HCT116 (cell line): ENCODE data around the gene SEMA3G.

ENCODE experiments used
- CEBPB ChIP-seq: IDR thresholded peaks from 2 replicates; pipeline ENCODE4 v1.6.1; 2012; ENCODE audit warnings: low read depth
- EZH2 ChIP-seq: fragments of 200-600 bp; sonication (generic); IDR thresholded peaks from 2 replicates; pipeline ENCODE4 v1.6.1; 2017; ENCODE audit warnings: antibody characterized with exemption, mixed run types
- EZH2phosphoT487 ChIP-seq: fragments of 200-600 bp; IDR thresholded peaks from 2 replicates; pipeline ENCODE4 v1.6.1; 2018; ENCODE audit warnings: antibody characterized with exemption, borderline replicate concordance
- POLR2A ChIP-seq: IDR thresholded peaks from 2 replicates; pipeline ENCODE4 v1.7.0; 2011; ENCODE audit warnings: borderline replicate concordance; ENCODE audit not compliant: insufficient read depth, insufficient read length; ENCODE audit errors: extremely low read depth
- POLR2AphosphoS5 ChIP-seq: IDR thresholded peaks from 2 replicates; pipeline ENCODE4 v1.6.1; 2011; ENCODE audit warnings: mild to moderate bottlenecking, low read depth, low read length, moderate library complexity
- ZBTB33 ChIP-seq: IDR thresholded peaks from 2 replicates; pipeline ENCODE4 v1.6.1; 2011; ENCODE audit warnings: mild to moderate bottlenecking, low read length, moderate library complexity; ENCODE audit not compliant: insufficient replicate concordance; ENCODE audit errors: extremely low read depth
- ZNF274 ChIP-seq: fragments of 200-500 bp; sonication (Bioruptor generic); IDR thresholded peaks from 2 replicates; pipeline ENCODE4 v1.6.1; 2014; ENCODE audit warnings: mild to moderate bottlenecking, low read depth, low read length, inconsistent platforms
- TF ChIP-seq, protein P1 (sequence below), 3 experiments: fragments of 200-600 bp in 1 of 3; sonication (generic) in 1 of 3; IDR thresholded peaks in 2 of 3; conservative IDR thresholded peaks in 1 of 3; 2 replicates each; pipeline ENCODE4 v1.5.1; 2012 to 2017; ENCODE audit warnings: low read depth in 2 of 3, low read length in 2 of 3, antibody characterized with exemption in 1 of 3, borderline replicate concordance in 1 of 3, control low read depth in 1 of 3, mild to moderate bottlenecking in 1 of 3, mixed read lengths in 1 of 3, mixed run types in 1 of 3, moderate library complexity in 1 of 3; ENCODE audit not compliant: insufficient read depth in 1 of 3

DNA sequence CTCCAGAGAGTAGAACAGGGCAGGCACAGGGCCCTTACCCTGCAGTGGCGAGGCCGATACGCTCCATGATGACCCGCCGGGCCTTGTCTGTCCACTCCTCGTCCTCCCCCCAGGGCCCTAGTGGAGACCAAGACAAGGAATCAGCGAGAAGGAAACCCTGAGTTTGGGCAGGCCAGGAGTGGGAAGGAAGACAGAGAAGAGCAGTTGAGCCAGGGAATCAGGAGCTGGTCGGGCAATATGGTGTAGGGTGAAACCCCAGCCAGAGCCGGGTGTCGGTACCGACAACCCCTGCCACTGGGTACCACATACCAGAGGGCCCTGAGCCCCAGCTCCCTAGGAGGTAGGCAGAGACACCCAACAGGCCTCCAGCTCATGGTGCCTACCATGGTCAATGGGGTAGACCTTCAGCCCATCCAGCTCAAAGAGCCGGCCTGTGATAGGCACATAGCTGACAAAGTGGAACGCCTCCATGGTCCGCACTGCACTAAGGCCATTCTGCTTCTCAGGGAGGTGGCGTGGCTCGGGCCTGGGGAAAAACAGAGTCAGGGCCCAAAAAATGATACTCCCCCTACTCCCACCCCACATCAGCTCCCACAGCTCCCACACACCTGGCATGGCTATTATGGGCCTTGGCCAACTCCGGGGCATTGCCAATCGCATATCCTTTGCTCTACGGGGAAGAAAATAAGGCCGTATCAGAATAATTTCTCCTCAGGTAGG lies 38.0 kb downstream of the SEMA3G start:
- TF ChIP-seq EZH2 (no peak), POLR2AphosphoS5 (no peak), ZNF274 (no peak), CEBPB (no peak), EZH2phosphoT487 (no peak), POLR2A (no peak), ZBTB33 (no peak)
- TF ChIP-seq, protein P1, sequence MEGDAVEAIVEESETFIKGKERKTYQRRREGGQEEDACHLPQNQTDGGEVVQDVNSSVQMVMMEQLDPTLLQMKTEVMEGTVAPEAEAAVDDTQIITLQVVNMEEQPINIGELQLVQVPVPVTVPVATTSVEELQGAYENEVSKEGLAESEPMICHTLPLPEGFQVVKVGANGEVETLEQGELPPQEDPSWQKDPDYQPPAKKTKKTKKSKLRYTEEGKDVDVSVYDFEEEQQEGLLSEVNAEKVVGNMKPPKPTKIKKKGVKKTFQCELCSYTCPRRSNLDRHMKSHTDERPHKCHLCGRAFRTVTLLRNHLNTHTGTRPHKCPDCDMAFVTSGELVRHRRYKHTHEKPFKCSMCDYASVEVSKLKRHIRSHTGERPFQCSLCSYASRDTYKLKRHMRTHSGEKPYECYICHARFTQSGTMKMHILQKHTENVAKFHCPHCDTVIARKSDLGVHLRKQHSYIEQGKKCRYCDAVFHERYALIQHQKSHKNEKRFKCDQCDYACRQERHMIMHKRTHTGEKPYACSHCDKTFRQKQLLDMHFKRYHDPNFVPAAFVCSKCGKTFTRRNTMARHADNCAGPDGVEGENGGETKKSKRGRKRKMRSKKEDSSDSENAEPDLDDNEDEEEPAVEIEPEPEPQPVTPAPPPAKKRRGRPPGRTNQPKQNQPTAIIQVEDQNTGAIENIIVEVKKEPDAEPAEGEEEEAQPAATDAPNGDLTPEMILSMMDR (IDR thresholded peaks at IDR 0.05 in 2 of 3, conservative IDR thresholded peaks at IDR 0.05 in 1 of 3; ENCODE audit: borderline replicate concordance in 1 of 3, insufficient read depth in 1 of 3, low read depth in 2 of 3, low read length in 2 of 3): no peak
